HG03103 (cell line): Measurements from ENCODE around the gene SERPINC1.
"Not testable (repeated sequence)": the region's sequence is repeated elsewhere in the genome, so short reads cannot be mapped to it uniquely, and the experiment has no call there.

Experiments used
- ATAC-seq: cut with Tn5 transposase; IDR thresholded peaks from one replicate; pipeline ENCODE4 v1.9.1; 2021; ENCODE audit warnings: low read depth; ENCODE audit not compliant: unreplicated experiment

SERPINC1 gene

GRCh38 chr1:173894189-173894588, 22.9 kb downstream of the SERPINC1 start:
- no peak for ATAC-seq

GRCh38 chr1:173893611-173894010, 23.5 kb downstream of the SERPINC1 start:
- ATAC-seq, result no peak

DNA sequence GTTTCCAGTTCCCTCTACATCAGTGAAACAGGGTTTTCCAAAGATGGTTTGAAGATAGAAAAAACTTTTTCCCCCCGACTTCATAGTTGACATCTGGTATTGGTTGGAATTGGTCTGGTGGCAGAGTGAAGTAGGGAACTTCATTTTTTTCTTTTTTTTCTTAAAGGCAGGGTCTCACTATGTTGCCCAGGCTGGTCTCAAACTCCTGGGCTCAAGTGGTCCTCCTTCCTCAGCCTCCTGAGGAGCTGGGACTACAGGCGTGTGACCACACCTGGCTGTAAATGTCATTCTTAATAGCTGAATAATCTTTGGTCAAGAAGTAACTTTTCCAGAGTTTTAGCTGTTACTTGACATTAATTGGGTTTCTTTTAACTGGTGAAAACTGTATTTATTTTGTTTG, 27.2 kb downstream of the SERPINC1 start:
- ATAC-seq, result no peak

DNA sequence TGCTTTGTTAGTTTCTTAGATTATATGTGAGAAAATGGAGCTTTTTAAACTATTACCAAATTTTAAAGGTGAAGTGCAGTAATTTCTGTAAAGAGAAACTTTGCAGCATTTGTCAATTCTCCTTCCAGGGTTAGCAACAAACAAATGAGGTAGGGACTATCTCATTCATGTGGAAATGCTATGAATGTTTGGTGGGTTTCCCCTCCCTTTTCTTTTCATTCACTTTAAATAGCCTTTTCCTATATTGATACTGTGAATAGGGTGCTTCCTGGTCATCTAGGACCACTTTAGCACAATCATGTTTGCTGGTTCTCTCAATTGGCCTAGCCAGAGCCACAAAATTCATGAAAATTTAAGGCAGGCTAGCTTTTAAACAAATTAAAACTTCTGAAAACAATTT, 28.4 kb downstream of the SERPINC1 start:
- ATAC-seq, result no peak

DNA sequence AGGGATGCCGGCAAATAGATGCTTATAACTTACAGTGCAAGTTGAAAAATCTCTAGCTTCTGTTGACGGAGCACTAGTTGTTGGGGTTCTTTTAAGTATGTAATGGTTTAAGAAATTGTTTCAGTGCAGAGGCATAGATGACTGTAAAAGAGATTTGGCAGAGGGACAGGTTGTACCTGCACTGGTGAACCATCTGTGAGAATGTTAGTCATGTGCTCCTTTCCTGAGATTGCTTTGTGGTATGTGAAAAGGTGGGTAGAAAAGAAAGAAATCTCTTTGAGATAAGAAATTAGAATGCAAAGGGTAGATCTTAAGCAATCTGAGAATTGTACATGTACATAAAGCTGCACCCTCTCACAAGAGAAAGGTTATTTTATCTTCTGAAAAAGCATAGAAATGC, 29.5 kb downstream of the SERPINC1 start:
- ATAC-seq, result no peak

DNA sequence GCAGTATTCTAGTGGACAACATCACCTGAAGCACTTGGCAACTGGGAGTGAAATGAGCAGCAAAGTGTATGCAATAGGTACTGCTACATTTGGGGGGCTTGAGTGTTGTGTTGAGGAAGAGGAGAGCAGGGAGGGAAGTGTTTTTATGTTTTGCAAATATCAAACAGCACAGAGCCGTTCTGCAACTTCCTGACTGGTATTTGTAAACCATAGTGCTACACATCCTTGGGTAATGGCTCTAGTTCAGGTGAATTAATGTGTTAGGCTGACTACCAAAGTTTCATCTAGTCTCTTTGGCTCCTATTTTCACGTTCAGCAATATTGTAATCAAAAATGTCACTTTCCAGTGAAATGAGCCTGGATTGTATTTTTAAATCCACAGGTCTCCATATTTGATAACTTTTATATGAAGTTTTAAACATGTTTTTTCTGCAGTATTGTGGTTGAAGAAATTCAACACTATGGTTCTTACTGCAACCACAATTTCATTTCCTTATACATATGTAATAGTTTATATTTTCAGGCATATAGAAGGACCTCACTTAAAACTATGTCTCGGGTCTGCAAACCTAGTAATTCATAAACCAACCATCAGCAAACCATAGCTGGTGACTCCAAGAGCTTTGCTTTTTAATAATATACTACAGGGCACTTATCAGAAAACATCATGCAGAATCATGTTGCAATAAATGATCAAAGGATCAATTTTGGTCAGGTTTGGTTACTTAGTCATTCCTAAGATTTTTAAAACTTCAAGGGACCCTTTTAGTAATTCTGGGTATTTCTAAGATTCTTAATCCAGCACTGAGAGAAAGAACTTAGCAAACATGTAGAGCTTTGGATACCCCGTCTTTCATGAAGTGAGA, 30.1 kb downstream of the SERPINC1 start:
- no peak for ATAC-seq

DNA sequence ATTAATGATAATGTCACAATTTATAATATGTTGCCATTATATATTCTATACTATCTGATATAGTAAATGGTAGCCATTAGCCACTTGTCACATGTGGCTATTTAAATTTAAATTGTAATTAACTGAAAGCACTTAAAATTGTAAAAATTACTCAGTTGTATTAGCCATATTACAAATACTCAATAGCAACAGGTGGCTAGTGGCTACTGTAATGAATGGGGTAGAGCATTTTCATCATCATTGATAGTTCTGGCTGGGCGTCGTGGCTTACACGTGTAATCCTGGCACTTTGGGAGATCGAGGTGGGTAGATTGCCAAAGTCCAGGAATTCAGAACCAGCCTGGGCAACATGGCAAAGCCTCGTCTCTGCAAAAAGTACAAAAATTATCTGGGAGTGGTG, 32.4 kb downstream of the SERPINC1 start:
- no peak for ATAC-seq

GRCh38 chr1:173881117-173881516, 36.0 kb downstream of the SERPINC1 start:
- ATAC-seq, result not testable (repeated sequence)

DNA sequence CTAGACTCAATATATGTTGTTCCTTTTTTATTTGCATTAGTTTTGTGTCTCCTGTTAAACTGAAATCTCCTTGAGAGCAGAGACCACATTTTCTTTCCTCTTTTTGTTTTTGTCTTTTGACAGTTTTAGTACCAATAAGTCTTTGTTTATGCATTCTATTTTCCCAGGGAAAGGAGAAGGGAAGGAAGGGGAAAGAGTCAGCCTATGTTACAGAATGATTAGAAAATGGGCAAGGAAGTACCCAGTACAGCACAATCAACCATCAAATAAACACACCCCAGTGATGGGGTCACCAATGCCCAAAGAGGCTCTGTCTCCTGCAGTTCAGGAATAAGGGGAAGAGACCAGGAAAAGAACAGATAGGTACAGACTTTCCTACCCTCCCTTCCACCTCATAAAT, 38.9 kb downstream of the SERPINC1 start:
- ATAC-seq, result no peak

- ATAC-seq, result no peak
Observed at GRCh38 chr1:173876732-173877131, 40.4 kb downstream of the SERPINC1 start.

GRCh38 chr1:173871500-173871899, 45.6 kb downstream of the SERPINC1 start:
- no peak for ATAC-seq

- no peak for ATAC-seq
Observed at GRCh38 chr1:173871091-173871490, 46.0 kb downstream of the SERPINC1 start.

GRCh38 chr1:173870252-173871075, 46.7 kb downstream of the SERPINC1 start:
- no peak for ATAC-seq

DNA sequence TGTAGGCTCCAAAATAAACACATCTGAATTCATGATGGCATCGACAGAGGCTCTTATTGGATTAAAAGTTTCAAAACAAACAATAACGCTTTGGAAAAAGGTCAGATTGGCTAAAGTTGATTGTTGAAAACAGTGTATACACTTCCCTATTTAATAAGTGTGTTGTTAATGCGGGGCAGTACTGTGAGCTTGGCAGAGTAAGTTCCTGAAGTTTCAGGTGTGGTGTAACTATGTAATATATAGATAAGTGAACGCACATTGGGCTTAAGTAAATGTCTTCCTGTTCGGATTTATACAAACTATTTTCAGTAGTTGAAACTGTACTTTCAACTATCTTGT, 48.1 kb downstream of the SERPINC1 start:
- ATAC-seq, result no peak

DNA sequence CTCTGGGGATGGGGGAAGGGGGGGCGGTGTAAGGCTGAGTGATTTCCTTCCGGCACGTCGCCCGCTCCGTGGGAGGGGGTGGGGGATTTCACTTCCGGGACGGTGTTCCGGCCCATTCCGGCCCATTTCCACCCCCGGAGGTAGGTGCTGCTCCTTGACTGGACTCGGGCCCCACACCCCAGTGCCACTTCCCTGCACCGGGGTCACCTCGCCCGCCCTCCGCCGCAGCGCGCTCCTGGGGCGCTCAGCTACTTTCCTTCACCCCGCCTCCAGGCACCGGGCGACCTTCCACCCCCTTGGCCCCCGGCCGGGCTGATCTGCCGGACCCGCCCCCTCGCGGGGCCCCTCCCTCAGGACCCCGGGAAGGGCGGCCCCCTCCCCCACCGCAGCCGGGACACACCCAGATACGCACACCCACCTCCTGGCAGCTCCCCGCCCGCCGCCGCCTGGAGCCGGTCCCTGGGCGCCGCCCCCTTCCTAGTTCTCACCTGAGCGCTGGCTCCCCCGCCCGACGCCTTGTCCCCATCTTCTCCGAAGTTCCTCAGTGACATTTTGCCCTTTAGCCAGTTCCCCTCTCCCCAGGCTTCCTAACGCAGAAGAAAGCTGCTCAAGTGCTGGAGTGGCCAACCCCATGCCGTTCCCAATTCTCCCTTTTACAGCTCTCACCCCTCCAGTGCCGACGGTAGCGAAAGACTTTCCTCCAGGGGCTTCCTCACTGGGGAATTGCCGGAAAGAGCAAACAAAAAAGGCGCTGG, 48.7 kb downstream of the SERPINC1 start, which contains the start of gene ZBTB37:
TSS of gene ZBTB37 (plus strand) at position 115 of the 755 bp plus-strand sequence. CDS start 1,846 bp downstream, outside the sequence.
- peak; percentile 40 for ATAC-seq

- ATAC-seq, result peak; percentile 64
Observed at GRCh38 chr1:173867753-173868265, 49.3 kb downstream of the SERPINC1 start, which contains the start of gene GAS5. TSS of gene GAS5 (minus strand) at chr1:173867989.

- no peak for ATAC-seq
Observed at GRCh38 chr1:173867141-173867752, 49.9 kb downstream of the SERPINC1 start.

DNA sequence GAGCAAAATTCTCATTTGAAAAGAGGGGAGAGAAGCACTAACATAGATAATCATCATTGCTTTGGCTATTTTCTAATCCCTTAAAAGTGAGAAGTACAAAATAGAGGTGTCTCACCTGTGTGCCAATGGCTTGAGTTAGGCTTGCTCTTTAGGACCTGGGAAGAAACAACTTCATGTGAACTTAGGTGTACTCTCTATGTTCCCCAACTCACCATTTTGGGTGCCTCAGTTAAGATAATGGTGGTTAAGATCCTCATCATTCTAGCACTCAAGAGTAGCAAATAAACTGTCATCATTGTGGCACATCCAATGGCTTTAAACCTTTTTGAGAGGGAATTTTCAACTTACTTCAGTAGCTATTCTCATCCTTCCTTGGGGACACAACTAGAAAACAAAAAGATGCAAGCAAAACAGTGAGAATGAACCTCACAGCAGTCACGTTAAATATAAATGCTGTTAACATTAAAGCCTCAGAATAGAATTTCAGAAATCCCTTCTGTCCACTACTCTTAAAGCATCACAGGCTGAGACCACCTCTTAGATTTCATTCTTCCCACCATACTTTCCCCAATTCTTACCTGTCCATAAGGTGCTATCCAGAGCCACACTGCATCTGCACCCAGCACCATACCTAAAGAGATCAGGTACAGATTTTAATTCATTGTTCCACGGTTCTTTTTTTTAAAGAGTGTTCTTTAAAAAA, 50.6 kb downstream of the SERPINC1 start:
- ATAC-seq, result no peak

GRCh38 chr1:173865468-173866164, 51.5 kb downstream of the SERPINC1 start:
- no peak for ATAC-seq
